ENCODE measurements around the gene EPHB6.

EPHB6 gene

DNA sequence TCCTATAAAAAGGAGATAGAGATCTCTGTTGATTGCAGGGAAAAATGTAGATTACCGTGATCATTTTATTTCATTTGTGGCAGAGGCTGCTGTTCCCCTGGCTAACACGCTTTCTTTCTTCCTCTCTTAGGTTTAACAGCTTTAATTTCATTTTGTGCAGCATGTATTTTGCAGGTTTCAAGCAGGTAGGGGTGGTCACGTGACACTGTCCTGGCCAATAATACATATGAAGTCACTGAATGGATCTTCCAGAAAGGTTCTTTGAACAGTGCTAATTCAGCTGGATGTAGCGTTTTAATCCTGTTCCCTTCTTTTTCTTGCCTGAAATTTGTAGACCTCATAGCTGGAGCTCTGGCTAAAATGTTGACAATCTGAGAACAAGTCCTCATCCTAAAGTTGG lies 3.6 kb upstream of the EPHB6 start:
- no peak overlapping the region for H3K4me3 ChIP-seq (ENCODE audit: low read depth, low read length)
- TF ChIP-seq, protein P1, sequence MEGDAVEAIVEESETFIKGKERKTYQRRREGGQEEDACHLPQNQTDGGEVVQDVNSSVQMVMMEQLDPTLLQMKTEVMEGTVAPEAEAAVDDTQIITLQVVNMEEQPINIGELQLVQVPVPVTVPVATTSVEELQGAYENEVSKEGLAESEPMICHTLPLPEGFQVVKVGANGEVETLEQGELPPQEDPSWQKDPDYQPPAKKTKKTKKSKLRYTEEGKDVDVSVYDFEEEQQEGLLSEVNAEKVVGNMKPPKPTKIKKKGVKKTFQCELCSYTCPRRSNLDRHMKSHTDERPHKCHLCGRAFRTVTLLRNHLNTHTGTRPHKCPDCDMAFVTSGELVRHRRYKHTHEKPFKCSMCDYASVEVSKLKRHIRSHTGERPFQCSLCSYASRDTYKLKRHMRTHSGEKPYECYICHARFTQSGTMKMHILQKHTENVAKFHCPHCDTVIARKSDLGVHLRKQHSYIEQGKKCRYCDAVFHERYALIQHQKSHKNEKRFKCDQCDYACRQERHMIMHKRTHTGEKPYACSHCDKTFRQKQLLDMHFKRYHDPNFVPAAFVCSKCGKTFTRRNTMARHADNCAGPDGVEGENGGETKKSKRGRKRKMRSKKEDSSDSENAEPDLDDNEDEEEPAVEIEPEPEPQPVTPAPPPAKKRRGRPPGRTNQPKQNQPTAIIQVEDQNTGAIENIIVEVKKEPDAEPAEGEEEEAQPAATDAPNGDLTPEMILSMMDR (IDR thresholded peaks at IDR 0.05; ENCODE audit: control insufficient read depth, extremely low read depth, insufficient read depth): no peak
- DNase-seq (ENCODE audit: low read depth): no peak

- DNase-seq (ENCODE audit: low read depth): no peak
- H3K4me3 ChIP-seq (ENCODE audit: low read depth, low read length): no peak overlapping the region
- TF ChIP-seq, protein P1 (IDR thresholded peaks at IDR 0.05; ENCODE audit: control insufficient read depth, extremely low read depth, insufficient read depth): no peak
These were observed 3.0 kb upstream of the EPHB6 start for GRCh38 chr7:142851919-142852318.

GRCh38 chr7:142853739-142854371 lies 1.0 kb upstream of the EPHB6 start:
- no peak for DNase-seq (ENCODE audit: low read depth)
- peak overlapping the region; percentile 66 for H3K4me3 ChIP-seq (ENCODE audit: low read depth, low read length)
- TF ChIP-seq, protein P1 (IDR thresholded peaks at IDR 0.05; ENCODE audit: control insufficient read depth, extremely low read depth, insufficient read depth): peak; percentile 62

DNA sequence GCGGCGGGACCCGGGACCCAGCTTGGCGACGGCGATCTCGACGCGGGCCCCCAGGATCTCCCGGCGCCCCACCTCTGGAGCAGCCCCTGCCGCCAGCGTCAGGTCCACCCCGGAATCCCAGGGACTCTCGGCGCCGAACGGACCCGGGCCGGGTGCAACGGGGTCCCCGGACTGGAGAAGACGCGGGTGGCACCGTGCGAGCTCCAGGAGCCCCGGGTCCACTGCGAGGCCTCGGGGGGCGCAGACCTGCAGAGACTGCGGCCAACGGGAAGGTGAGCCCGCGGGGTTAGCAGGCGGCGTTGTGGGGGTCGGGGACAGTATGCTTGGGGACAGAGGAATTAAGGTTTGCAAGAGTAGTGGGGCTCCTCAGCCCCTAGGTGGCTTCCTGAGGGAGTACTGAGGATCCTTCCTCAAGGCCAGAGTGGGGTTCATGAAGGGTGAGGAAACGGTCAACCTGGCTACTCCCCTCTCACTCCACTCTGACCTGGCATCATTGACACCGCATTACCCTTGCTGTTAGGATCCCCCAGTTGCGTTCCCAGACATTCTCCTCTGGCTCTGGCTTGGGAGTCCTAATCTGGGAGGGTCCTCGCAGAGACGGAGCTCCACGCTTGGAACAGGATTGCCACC lies 353 bp downstream of the EPHB6 start:
- H3K4me3 ChIP-seq (ENCODE audit: low read depth, low read length): peak overlapping the region; percentile 15; the same call in 1 of the 2 replicates
- DNase-seq (ENCODE audit: low read depth): no peak
- TF ChIP-seq, protein P1 (IDR thresholded peaks at IDR 0.05; ENCODE audit: control insufficient read depth, extremely low read depth, insufficient read depth): no peak

GRCh38 chr7:142855756-142856564 lies 1.1 kb downstream of the EPHB6 start:
- no peak overlapping the region for H3K4me3 ChIP-seq (ENCODE audit: low read depth, low read length)
- TF ChIP-seq, protein P1 (IDR thresholded peaks at IDR 0.05; ENCODE audit: control insufficient read depth, extremely low read depth, insufficient read depth): no peak
- no peak for DNase-seq (ENCODE audit: low read depth)

DNA sequence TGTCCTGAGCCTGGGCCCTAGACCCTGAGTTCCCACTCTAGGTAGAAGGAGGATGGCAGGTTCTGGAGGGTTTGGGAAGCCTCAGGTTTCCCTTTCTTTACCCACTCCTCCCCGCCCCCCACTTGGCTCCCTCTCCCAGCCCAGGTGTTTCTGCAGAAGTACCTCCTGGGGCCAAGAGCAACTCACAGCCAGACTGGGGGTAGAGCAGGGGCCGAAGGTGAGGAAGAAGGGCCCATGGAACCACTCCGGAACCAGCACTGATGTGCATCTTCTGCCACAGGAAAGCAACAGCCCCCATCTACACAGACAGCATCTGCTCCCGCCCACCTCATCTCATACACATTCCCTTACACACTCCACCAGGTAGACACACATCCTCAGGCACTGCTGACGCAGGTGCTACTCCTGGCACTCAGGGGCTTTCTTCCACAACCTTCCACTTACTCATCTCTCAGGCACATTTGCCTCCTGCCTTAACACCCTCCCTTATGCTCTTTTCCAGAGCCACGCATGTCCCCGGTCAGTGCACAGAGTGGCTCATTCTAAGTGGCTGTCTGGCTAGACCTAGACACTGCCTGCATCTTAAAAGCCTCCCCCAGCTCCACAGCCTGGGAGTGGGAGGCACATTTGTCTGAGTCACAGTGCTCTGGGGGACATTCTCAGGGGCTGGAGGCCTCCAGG lies 1.8 kb downstream of the EPHB6 start:
- H3K4me3 ChIP-seq (ENCODE audit: low read depth, low read length): no peak overlapping the region
- DNase-seq (ENCODE audit: low read depth): no peak
- TF ChIP-seq, protein P1 (IDR thresholded peaks at IDR 0.05; ENCODE audit: control insufficient read depth, extremely low read depth, insufficient read depth): no peak

Data from LNCaP clone FGC (cell line).